OCI-LY7 (cell line): ENCODE measurements around the gene PLEKHA3. TPM values are rescaled to one million over a fixed set of nuclear protein-coding genes. Genes with fewer than 3 reads are reported as not detected.
A peak's percentile ranks its signal among the peaks of the same experiment; 100 is the strongest.

ENCODE experiments used
- BruUV-seq: library from RNA; stranded (reverse); fragments of 400-500 nt; replicated peaks from 2 replicates; lab custom pipeline; 2021; lab: Mats Ljungman, UMichigan
- CTCF ChIA-PET: fragments of 300-600 bp; sonication (Branson Sonifier 250); formaldehyde crosslinking; loops from one replicate; lab custom pipeline; 2022; ENCODE audit warnings: antibody characterized with exemption; ENCODE audit not compliant: unreplicated experiment; lab: Charles Lee
- POLR2A ChIA-PET: fragments of 300-600 bp; sonication (Branson Sonifier 250); formaldehyde crosslinking; loops from one replicate; lab custom pipeline; 2022; ENCODE audit warnings: antibody characterized with exemption; lab: Charles Lee
- DNase-seq: peaks from one replicate; pipeline ENCODE4 v3.0.0-alpha.2; 2015; ENCODE audit warnings: low spot score
- H2AFZ ChIP-seq: fragments of 200-600 bp; sonication (generic), shearing (Covaris generic); 2 replicates; pipeline ENCODE4 v1.6.1; 2014; ENCODE audit warnings: mild to moderate bottlenecking, antibody characterized with exemption, low read length, moderate library complexity
- H3K27ac ChIP-seq: fragments of 200-600 bp; sonication (generic); 2 replicates; pipeline ENCODE4 v1.5.1; 2014; ENCODE audit warnings: mixed run types, low read depth, mild to moderate bottlenecking, moderate library complexity, low read length, inconsistent platforms; ENCODE audit not compliant: poor library complexity, severe bottlenecking
- H3K36me3 ChIP-seq: fragments of 200-600 bp; sonication (generic); 2 replicates; pipeline ENCODE4 v1.6.1; 2014; ENCODE audit warnings: mild to moderate bottlenecking, antibody characterized with exemption, low read length, moderate library complexity, mixed read lengths; ENCODE audit not compliant: insufficient read depth
- H3K4me1 ChIP-seq: fragments of 200-600 bp; sonication (generic); 2 replicates; pipeline ENCODE4 v1.5.1; 2014; ENCODE audit warnings: mild to moderate bottlenecking, low read length; ENCODE audit not compliant: insufficient read depth, poor library complexity, severe bottlenecking
- H3K4me2 ChIP-seq: fragments of 200-600 bp; sonication (generic); 2 replicates; pipeline ENCODE4 v1.6.1; 2014; ENCODE audit warnings: mild to moderate bottlenecking, low read length
- H3K4me3 ChIP-seq: fragments of 200-600 bp; sonication (generic); 2 replicates; pipeline ENCODE4 v1.5.1; 2014; ENCODE audit warnings: mild to moderate bottlenecking, low read depth, low read length; ENCODE audit not compliant: poor library complexity, severe bottlenecking
- H3K79me2 ChIP-seq: fragments of 200-600 bp; sonication (generic); 2 replicates; pipeline ENCODE4 v1.6.1; 2016; ENCODE audit warnings: low read depth, mild to moderate bottlenecking, low read length, moderate library complexity, mixed read lengths; ENCODE audit not compliant: insufficient read depth
- H3K9me2 ChIP-seq: fragments of 200-600 bp; sonication (generic); 2 replicates; pipeline ENCODE4 v1.6.1; 2016; ENCODE audit warnings: mild to moderate bottlenecking, low read length, mixed read lengths; ENCODE audit not compliant: insufficient read depth
- H3K9me3 ChIP-seq: fragments of 200-600 bp; sonication (generic); 2 replicates; pipeline ENCODE4 v1.6.1; 2014; ENCODE audit warnings: mild to moderate bottlenecking, mixed run types, low read length, mixed read lengths
- H4K20me1 ChIP-seq: fragments of 200-600 bp; sonication (generic); 2 replicates; pipeline ENCODE4 v1.6.1; 2014; ENCODE audit warnings: mild to moderate bottlenecking, antibody characterized with exemption, low read length, moderate library complexity, mixed read lengths; ENCODE audit not compliant: insufficient read depth
- EZH2phosphoT487 ChIP-seq: fragments of 200-600 bp; sonication (generic); IDR thresholded peaks from 2 replicates; pipeline ENCODE4 v1.6.1; 2018; ENCODE audit warnings: low read depth, borderline replicate concordance, mild to moderate bottlenecking, mixed run types, antibody characterized with exemption, low read length, moderate library complexity, mixed read lengths
- intact Hi-C: fragments of 100-400 bp; cut with micrococcal nuclease; formaldehyde crosslinking; loops from one replicate; pipeline ENCODE4 v1.10.0; 2022; ENCODE audit not compliant: unreplicated experiment
- total RNA-seq, 2 experiments: library from RNA; depleted of rRNA in 1 of 2; stranded (reverse); fragments of >200 nt in 1 of 2; shearing (Covaris generic) in 1 of 2; gene quantifications; 2 replicates each; pipeline ENCODE4 v1.2.3, GENCODE V29; 2014 to 2022
- TF ChIP-seq, protein P1 (sequence below): fragments of 200-600 bp; sonication (generic); conservative IDR thresholded peaks from 2 replicates; pipeline ENCODE4 v1.5.1; 2014; ENCODE audit warnings: mild to moderate bottlenecking, antibody characterized with exemption, low read length, moderate library complexity, mixed read lengths

Gene PLEKHA3
- total RNA-seq, 2 experiments from 2014 or later: 3.6 to 19.2 TPM

- intact Hi-C loops: loop anchor here (1.0 to 10.0 kb wide), 2 partner anchors 27 to 1186 kb away; partner anchors contain the start of genes FKBP7 and NFE2L2
- TF ChIP-seq EZH2phosphoT487: no peak
- TF ChIP-seq, protein P1, sequence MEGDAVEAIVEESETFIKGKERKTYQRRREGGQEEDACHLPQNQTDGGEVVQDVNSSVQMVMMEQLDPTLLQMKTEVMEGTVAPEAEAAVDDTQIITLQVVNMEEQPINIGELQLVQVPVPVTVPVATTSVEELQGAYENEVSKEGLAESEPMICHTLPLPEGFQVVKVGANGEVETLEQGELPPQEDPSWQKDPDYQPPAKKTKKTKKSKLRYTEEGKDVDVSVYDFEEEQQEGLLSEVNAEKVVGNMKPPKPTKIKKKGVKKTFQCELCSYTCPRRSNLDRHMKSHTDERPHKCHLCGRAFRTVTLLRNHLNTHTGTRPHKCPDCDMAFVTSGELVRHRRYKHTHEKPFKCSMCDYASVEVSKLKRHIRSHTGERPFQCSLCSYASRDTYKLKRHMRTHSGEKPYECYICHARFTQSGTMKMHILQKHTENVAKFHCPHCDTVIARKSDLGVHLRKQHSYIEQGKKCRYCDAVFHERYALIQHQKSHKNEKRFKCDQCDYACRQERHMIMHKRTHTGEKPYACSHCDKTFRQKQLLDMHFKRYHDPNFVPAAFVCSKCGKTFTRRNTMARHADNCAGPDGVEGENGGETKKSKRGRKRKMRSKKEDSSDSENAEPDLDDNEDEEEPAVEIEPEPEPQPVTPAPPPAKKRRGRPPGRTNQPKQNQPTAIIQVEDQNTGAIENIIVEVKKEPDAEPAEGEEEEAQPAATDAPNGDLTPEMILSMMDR: no peak
- peak; percentile 96 for DNase-seq
- POLR2A ChIA-PET: interaction anchor here (0.6 to 2.5 kb wide), 11 partner anchors 10 to 1412 kb away, joined by 3 to 21 read pairs (median 3); no protein-coding TSS in a partner anchor
- Histone ChIP-seq H2AFZ (peak within 1 kb of the TSS; percentile 93), H3K9me3 (no peaks in the 10 kb centered on the region), H3K36me3 (peaks cover 28% of the 10 kb centered on the region), H3K79me2 (peaks cover 34% of the 10 kb centered on the region), H4K20me1 (peaks cover 8% of the 10 kb centered on the region; the same call in 1 of the 2 replicates), H3K4me1 (peaks cover 23% of the 10 kb centered on the region), H3K27ac (peak within 1 kb of the TSS; percentile 85), H3K9me2 (no peaks in the 10 kb centered on the region), H3K4me3 (peak within 1 kb of the TSS; percentile 82), H3K4me2 (peak within 1 kb of the TSS; percentile 85)
- BruUV-seq: no TSS peak
- CTCF ChIA-PET: interaction anchor here (0.6 to 1.1 kb wide), 4 partner anchors 9 to 569 kb away, joined by 3 to 4 read pairs (median 3); no protein-coding TSS in a partner anchor
Measured at GRCh38 chr2:178450774-178451525, 29.3 kb upstream of the PLEKHA3 start, which contains the start of the genes PJVK and PRKRA. Gene PJVK, plus strand, starts transcription at chr2:178451378. Its CDS starts 2,032 bp downstream, at chr2:178453410. Gene PRKRA, minus strand, starts transcription at chr2:178451175. Its CDS starts 145 bp downstream, at chr2:178451030.

- POLR2A ChIA-PET: interaction anchor here (0.7 kb wide), 1 partner anchor 1397 kb away, joined by 3 read pairs; no protein-coding TSS in a partner anchor
- no peak for TF ChIP-seq EZH2phosphoT487
- TF ChIP-seq, protein P1: no peak
- Histone ChIP-seq H3K4me1 (peaks cover 23% of the 10 kb centered on the region), H3K4me3 (no peak overlapping the region), H3K27ac (no peak overlapping the region), H3K36me3 (peaks cover 15% of the 10 kb centered on the region), H3K9me2 (no peaks in the 10 kb centered on the region), H3K9me3 (no peaks in the 10 kb centered on the region), H3K79me2 (peaks cover 29% of the 10 kb centered on the region), H2AFZ (no peak overlapping the region), H4K20me1 (peaks cover 8% of the 10 kb centered on the region; the same call in 1 of the 2 replicates), H3K4me2 (no peak overlapping the region)
- DNase-seq: no peak
- CTCF ChIA-PET: no interaction called here
- intact Hi-C loops: loop anchor here (10.0 kb wide), 1 partner anchor 1188 kb away; the partner anchor contains the start of gene NFE2L2
- BruUV-seq: no TSS peak
Measured at GRCh38 chr2:178452334-178452733, 27.9 kb upstream of the PLEKHA3 start.
